ENCODE data around the gene NPLOC4. TPM values are rescaled to one million over a fixed set of nuclear protein-coding genes. Genes with fewer than 3 reads are reported as not detected.

Gene NPLOC4
- total RNA-seq (2021; fragmentation: NEBNext Ultra II Directional; extraction: Animal tissue kit (Norgen Biotek cat#: 25700)) (79.8 and 92.7 TPM in 2 replicates), polyA plus RNA-seq (2011; rRNA removed) (70.7 and 75.0 TPM in 2 replicates), polyA minus RNA-seq (2011; rRNA and poly(A)+ RNA removed) (155 and 210 TPM in 2 replicates)
- 60.9 TPM for polyA plus RNA-seq (2011; cell fraction: cytosol; rRNA removed)
- polyA plus RNA-seq (2011; cell fraction: nucleus; rRNA removed): 89.5 TPM
- 39.4 to 58.7 TPM (median 48.0 TPM) in 4 replicates for polyA plus RNA-seq (2012, experiment 1 of 2)
- polyA plus RNA-seq (2012, experiment 2 of 2): 45.3 TPM
- polyA plus RNA-seq (2013, experiment 1 of 2): 57.3 TPM
- 54.4 TPM for polyA plus RNA-seq (2013, experiment 2 of 2)
- polyA minus RNA-seq (2011; cell fraction: cytosol; rRNA and poly(A)+ RNA removed): 65.4 TPM
- 47.0 TPM for polyA minus RNA-seq (2011; cell fraction: nucleus; rRNA and poly(A)+ RNA removed)
- long read RNA-seq, experiment 1, full-length matches to known transcripts: 6 of 49 reads
- long read RNA-seq, experiment 1, partial matches to known transcripts: 12 of 49 reads
- long read RNA-seq, experiment 1, other reads (novel, unspliced or antisense): 31 of 49 reads
- long read RNA-seq, experiment 2, partial matches to known transcripts: 0 of 2 reads
- long read RNA-seq, experiment 2, other reads (novel, unspliced or antisense): 2 of 2 reads

DNA sequence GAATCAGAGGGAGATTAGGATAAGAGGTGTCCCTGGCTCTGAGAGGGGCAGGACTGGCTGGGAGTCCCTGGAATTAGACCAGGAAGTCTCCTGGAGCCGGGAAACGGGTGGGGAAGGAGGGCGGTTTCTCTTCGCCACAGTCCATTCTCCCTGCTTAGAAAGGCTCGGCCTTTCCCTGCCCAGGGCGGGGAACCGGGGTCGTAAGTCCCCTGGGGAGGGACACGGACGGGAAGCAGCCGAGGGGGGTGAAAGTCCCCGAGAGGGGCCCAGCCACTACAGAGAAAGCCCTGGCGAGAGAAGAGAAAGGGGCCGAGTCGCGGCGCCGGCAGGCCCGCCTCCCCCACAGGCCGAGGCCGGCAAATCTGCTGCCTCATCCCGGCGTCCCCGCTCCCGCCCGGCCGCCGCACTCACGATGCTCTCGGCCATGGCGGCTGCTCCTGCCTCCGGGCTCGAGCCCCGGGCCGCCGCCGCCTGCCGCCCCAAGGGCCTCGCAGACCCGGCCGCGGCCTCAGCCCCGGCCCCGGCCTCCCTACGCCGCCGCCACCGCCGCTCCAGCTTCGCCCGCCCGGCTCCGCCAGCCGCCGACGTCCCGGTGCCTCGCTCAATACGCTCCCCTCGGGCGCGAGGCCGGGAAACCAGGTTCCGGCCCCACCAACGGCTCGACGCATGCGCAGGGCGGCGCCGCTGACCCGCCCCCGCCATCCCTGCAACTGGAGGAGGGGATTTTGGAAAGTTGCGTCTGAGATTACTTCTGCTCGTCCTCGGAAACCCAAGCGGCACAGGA is at the start of gene NPLOC4, which contains the start of gene TSPAN10:
TSS of gene NPLOC4 (minus strand) at position 608 of the 784 bp plus-strand sequence. CDS start at position 426, 182 bp downstream.
TSS of gene TSPAN10 (plus strand) at position 692 of the 784 bp plus-strand sequence. CDS start 5,217 bp downstream, outside the sequence.
- peaks cover 2% of the 10 kb centered on the region; the same call in 1 of the 2 replicates for H3K79me1 ChIP-seq (ENCODE audit: low read depth, low read length)
- no peak within 1 kb of the TSS for H3K14ac ChIP-seq (ENCODE audit: insufficient read length)
- no peak within 1 kb of the TSS for H2AK5ac ChIP-seq (ENCODE audit: low read depth, low read length)
- H2AFZ ChIP-seq (ENCODE audit: low read length): peak within 1 kb of the TSS; percentile 95
- ChIA-PET CTCF (ENCODE audit: partially characterized antibody) (interaction anchor here (1.2 kb wide), 1 partner anchor 11 kb away, joined by 3 read pairs; no protein-coding TSS in a partner anchor), POLR2A (ENCODE audit: partially characterized antibody) (interaction anchor here (0.9 to 2.8 kb wide), 10 partner anchors 11 to 99 kb away, joined by 3 to 14 read pairs (median 6); partner anchors contain the start of genes ARL16, FAAP100 and HGS)
- no peak within 1 kb of the TSS for H3K56ac ChIP-seq (replicated peaks; ENCODE audit: insufficient read length, low read depth, low read length)
- H3K36me3 ChIP-seq (ENCODE audit: control insufficient read depth in 2 of 4, insufficient read depth in 4 of 4, low read length in 3 of 4): peaks cover 0 to 5% (median 0%) of the 10 kb centered on the region in 4 experiments; a peak in 1 of 8 replicates
- DNase-seq (ENCODE audit: low read depth in 1 of 2, low spot score in 2 of 2) (peak; percentile 58 to 94), FAIRE-seq (no peak)
- H3K23me2 ChIP-seq (ENCODE audit: low read depth, low read length): peaks cover 3% of the 10 kb centered on the region; the same call in 1 of the 2 replicates
- H4K5ac ChIP-seq (ENCODE audit: insufficient read length, low read depth, low read length): peak within 1 kb of the TSS; percentile 62
- H3K4me1 ChIP-seq (replicated peaks in 1 of 4; ENCODE audit: control insufficient read depth in 3 of 4, insufficient read depth in 4 of 4, low read length in 3 of 4): no peaks in the 10 kb centered on the region
- H3K79me2 ChIP-seq (ENCODE audit: control insufficient read depth in 1 of 2, insufficient read depth in 2 of 2, low read length in 2 of 2): peaks cover 7 to 40% of the 10 kb centered on the region in 2 experiments
- H3K4ac ChIP-seq (replicated peaks; ENCODE audit: insufficient read length, low read depth, low read length): no peak within 1 kb of the TSS
- H3K27me3 ChIP-seq (replicated peaks in 1 of 4; ENCODE audit: control insufficient read depth in 3 of 4, extremely low read depth in 1 of 4, insufficient read depth in 3 of 4, low read length in 3 of 4): no peaks in the 10 kb centered on the region
- no peak within 1 kb of the TSS for H2BK120ac ChIP-seq (replicated peaks; ENCODE audit: low read depth, low read length)
- H3K4me2 ChIP-seq (ENCODE audit: insufficient read depth in 1 of 2, low read depth in 2 of 2, low read length in 2 of 2): peak within 1 kb of the TSS; percentile 72 to 74
- 0 out of 2 replicates have a peak within 1 kb of the TSS, but pooled peaks have one; percentile 35 for H2BK5ac ChIP-seq (ENCODE audit: low read depth, low read length)
- 1% methylated on average over 36 of the region's 77 CpGs; no CpG with 5 or more reads in 1 of the 2 experiments for WGBS, 2 experiments (ENCODE audit: extremely low coverage in 1 of 2, insufficient coverage in 1 of 2, insufficient read length in 1 of 2, insufficient replicate concordance in 2 of 2, low coverage in 1 of 2, low lambda C conversion rate in 2 of 2, missing lambda C conversion rate in 1 of 2)
- H3K9ac ChIP-seq (replicated peaks in 1 of 4; ENCODE audit: extremely low read depth in 1 of 4, low read depth in 3 of 4, low read length in 3 of 4): peak within 1 kb of the TSS; percentile 85 to 91 (median 86)
- H2BK12ac ChIP-seq (ENCODE audit: low read depth, low read length): peak within 1 kb of the TSS; percentile 55; the same call in 1 of the 2 replicates
- no peak within 1 kb of the TSS for H3K23ac ChIP-seq (ENCODE audit: insufficient read length)
- no peak within 1 kb of the TSS for H2BK15ac ChIP-seq (ENCODE audit: low read length)
- peak within 1 kb of the TSS; percentile 83 for H3K27ac ChIP-seq (ENCODE audit: low read depth, low read length)
- H4K91ac ChIP-seq (replicated peaks; ENCODE audit: insufficient read length, low read length): no peak within 1 kb of the TSS
- no peak within 1 kb of the TSS for H3K18ac ChIP-seq (ENCODE audit: extremely low read depth, low read length)
- no peaks in the 10 kb centered on the region for H3K9me3 ChIP-seq (ENCODE audit: insufficient read depth in 2 of 2, low read depth in 1 of 2, low read length in 1 of 2)
- H4K8ac ChIP-seq (ENCODE audit: extremely low read depth, insufficient read depth, low read length): peak within 1 kb of the TSS; percentile 92; the same call in 1 of the 2 replicates
- no peaks in the 10 kb centered on the region for H4K20me1 ChIP-seq (replicated peaks in 1 of 2; ENCODE audit: control insufficient read depth in 1 of 2, insufficient read depth in 2 of 2, low read length in 2 of 2)
- peak within 1 kb of the TSS; percentile 78 to 96 (median 87) for H3K4me3 ChIP-seq (ENCODE audit: extremely low read depth in 1 of 4, insufficient read depth in 2 of 4, low read depth in 3 of 4, low read length in 4 of 4)
- no peak within 1 kb of the TSS for H2BK20ac ChIP-seq (ENCODE audit: low read length)
- TF ChIP-seq EZH2 (IDR thresholded peaks at IDR 0.05; ENCODE audit: low read depth, low read length, severe bottlenecking): no peak
- peak in 1 of 2 experiments; percentile 71; a peak in 1 of 3 replicates for TF ChIP-seq EP300 (IDR thresholded peaks at IDR 0.05; ENCODE audit: borderline replicate concordance in 1 of 2, low read depth in 2 of 2, low read length in 2 of 2)
- TF ChIP-seq PHF8 (conservative IDR thresholded peaks at IDR 0.05; ENCODE audit: low read depth, low read length): peak; percentile 91
- peak; percentile 100 for TF ChIP-seq EGR1 (IDR thresholded peaks at IDR 0.05; ENCODE audit: borderline replicate concordance, low read depth, low read length)
- peak; percentile 4; the same call in 1 of the 2 replicates for TF ChIP-seq JUN (IDR thresholded peaks at IDR 0.05; ENCODE audit: low read depth, low read length)
- TF ChIP-seq HDAC2 (IDR thresholded peaks at IDR 0.05; ENCODE audit: borderline replicate concordance in 1 of 2, low read depth in 2 of 2, low read length in 2 of 2): no peak; a peak in 1 of 4 replicates
- TF ChIP-seq SRF (IDR thresholded peaks at IDR 0.05; ENCODE audit: low read depth, low read length): peak; percentile 50

Data from H1 (cell line).